ENCODE data around the gene PGS1.

DNA sequence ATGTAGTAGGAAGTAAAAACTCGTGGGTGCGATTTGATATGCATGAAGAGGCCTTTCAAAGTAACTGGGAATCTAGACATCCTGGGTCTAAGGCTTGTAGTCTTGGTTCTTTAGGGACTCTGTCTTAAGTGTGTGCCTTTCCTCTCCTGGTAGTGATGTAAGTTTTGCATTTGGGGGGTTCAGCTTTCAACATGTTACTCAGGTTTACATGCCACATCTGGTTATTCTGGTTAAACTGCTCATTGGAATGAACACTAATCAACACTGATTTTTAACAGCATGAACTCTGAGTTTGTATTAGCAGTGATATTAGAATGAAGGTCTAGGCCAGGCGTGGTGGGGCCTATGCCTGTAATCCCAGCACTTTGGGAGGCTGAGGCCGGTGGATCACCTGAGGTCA lies 15.1 kb downstream of the PGS1 start:
- TF ChIP-seq CTCF (IDR thresholded peaks at IDR 0.05) (no peak), POLR2A (IDR thresholded peaks at IDR 0.05) (no peak), POLR2AphosphoS5 (IDR thresholded peaks at IDR 0.05; ENCODE audit: insufficient read depth in 1 of 2, low read depth in 1 of 2) (no peak)
